ENCODE data around the gene DDR2.

Gene DDR2

DNA sequence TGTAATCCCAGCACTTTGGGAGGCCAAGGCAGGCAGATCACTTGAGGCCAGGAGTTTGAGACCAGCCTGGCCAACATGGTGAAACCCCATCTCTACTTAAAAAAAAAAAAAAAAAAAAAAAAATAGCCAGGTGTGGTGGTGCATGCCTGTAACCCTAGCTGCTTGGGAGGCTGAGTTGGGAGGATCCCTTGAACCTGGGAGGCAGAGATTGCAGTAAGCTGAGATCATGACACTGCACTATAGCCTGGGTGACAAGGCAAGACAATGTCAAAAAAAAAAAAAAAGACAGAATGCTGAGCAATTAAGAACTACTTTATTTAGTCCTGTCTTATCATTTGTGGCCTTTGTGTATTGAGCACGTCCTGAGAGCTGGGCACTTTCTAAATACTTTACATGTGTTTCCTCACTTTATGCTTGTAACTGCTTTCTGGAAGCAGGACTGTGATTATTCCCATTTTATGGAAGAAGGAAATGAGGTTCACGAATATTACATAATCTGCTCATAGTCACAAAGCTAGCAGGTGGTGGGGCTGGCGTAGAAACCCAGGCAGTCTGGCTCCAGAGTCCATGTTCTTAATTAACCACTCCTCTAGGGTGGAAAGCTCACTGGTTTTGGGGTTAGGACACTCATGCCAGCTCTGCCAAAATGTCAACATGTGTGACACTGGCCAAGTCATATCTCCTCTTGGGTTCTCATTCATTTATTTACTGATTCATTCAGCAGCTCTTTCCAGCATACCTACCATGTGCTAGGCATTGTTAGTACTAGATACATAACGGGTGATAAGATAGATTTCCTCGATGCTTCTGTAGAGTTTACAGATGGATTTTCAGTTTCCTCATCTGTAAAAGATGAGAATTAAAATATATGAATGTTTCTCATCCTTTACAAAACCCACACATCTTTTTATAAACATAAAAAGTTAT, 57.7 kb downstream of the DDR2 start:
- TF ChIP-seq, protein P1, sequence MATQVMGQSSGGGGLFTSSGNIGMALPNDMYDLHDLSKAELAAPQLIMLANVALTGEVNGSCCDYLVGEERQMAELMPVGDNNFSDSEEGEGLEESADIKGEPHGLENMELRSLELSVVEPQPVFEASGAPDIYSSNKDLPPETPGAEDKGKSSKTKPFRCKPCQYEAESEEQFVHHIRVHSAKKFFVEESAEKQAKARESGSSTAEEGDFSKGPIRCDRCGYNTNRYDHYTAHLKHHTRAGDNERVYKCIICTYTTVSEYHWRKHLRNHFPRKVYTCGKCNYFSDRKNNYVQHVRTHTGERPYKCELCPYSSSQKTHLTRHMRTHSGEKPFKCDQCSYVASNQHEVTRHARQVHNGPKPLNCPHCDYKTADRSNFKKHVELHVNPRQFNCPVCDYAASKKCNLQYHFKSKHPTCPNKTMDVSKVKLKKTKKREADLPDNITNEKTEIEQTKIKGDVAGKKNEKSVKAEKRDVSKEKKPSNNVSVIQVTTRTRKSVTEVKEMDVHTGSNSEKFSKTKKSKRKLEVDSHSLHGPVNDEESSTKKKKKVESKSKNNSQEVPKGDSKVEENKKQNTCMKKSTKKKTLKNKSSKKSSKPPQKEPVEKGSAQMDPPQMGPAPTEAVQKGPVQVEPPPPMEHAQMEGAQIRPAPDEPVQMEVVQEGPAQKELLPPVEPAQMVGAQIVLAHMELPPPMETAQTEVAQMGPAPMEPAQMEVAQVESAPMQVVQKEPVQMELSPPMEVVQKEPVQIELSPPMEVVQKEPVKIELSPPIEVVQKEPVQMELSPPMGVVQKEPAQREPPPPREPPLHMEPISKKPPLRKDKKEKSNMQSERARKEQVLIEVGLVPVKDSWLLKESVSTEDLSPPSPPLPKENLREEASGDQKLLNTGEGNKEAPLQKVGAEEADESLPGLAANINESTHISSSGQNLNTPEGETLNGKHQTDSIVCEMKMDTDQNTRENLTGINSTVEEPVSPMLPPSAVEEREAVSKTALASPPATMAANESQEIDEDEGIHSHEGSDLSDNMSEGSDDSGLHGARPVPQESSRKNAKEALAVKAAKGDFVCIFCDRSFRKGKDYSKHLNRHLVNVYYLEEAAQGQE (IDR thresholded peaks at IDR 0.05; ENCODE audit: insufficient read depth in 1 of 2, low read depth in 2 of 2, low read length in 2 of 2) = no peak
- TF ChIP-seq SIN3A (IDR thresholded peaks at IDR 0.05; ENCODE audit: borderline replicate concordance, insufficient read depth, low read length) = no peak
- no peak for TF ChIP-seq FOXP2 (optimal IDR thresholded peaks at IDR 0.05; ENCODE audit: borderline replicate concordance, extremely low read depth, extremely low read length, insufficient read depth)
- no peak for TF ChIP-seq POLR2AphosphoS5 (IDR thresholded peaks at IDR 0.05; ENCODE audit: low read depth, low read length)
- TF ChIP-seq TAF1 (IDR thresholded peaks at IDR 0.05; ENCODE audit: borderline replicate concordance, insufficient read depth, low read length) = no peak

DNA sequence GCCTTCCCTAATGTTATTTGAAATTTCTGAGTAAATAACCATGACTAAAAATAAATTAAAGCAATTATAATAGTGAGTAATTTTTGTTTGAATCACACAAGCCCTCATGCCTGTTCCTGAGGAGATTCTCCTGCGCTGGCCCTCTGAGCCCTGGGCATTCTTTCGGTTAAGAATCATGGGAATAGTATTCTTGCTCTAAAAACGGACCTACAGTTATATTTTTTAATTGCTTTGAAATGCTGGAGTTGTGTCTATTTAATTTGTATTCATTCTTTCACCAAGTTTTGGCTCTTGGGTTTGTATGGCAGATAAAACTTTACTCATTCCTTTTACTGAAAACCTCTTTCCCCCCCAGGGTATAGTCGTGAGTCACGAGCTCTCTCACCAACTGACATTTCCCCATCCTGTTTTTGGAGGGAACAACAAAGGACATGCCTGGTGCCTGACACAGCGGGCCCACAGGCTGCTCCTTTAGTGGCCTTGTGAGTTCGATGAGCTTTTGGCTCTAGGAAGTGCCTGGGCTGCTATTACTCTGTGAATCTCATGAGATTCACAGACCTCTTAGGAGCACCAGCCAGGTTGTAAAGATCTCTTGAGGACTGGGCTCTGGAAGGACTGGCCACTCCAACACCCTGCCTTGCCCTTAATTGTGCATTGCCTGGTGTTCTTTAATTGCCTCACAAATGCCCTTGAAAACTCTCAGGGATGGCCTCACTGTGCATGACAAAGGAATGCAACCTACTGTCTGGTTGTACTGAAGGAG, 58.6 kb downstream of the DDR2 start:
- TF ChIP-seq, protein P1 (IDR thresholded peaks at IDR 0.05; ENCODE audit: insufficient read depth in 1 of 2, low read depth in 2 of 2, low read length in 2 of 2) = 0 out of 4 replicates have a peak, but pooled peaks of 1 of the 2 experiments have one; percentile 18
- TF ChIP-seq FOXP2 (optimal IDR thresholded peaks at IDR 0.05; ENCODE audit: borderline replicate concordance, extremely low read depth, extremely low read length, insufficient read depth) (no peak), POLR2AphosphoS5 (IDR thresholded peaks at IDR 0.05; ENCODE audit: low read depth, low read length) (no peak), SIN3A (IDR thresholded peaks at IDR 0.05; ENCODE audit: borderline replicate concordance, insufficient read depth, low read length) (peak; percentile 83; the same call in 1 of the 2 replicates), TAF1 (IDR thresholded peaks at IDR 0.05; ENCODE audit: borderline replicate concordance, insufficient read depth, low read length) (no peak; the same call in 1 of the 2 replicates)

DNA sequence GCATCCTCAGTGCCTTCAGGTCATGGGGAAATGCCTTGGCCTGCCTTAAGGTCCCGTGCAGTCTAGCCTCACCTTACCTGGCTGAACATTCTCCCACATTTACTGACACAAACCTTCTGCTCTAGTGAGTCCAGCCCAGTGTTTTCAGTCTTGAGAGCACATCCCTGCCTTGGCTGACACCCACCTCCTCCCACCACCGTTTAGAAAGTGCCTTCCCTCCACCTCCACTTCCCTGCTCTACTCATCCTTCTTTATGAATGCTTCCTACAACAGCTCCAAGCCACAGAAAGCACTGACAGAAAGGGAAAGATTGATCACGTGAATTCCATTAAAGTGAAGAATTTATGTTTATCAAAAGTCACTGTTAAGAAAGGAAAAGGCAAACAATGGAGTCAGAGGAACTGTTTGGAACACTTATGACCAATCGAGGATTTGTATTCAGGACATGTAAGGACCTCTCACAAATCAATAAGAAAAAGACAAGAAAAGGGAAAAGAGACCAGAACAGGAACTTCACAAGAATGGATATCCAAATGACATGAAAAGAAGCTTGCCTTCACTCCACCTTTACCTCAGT, 59.8 kb downstream of the DDR2 start:
- TF ChIP-seq, protein P1 (IDR thresholded peaks at IDR 0.05; ENCODE audit: insufficient read depth in 1 of 2, low read depth in 2 of 2, low read length in 2 of 2) = no peak
- TF ChIP-seq FOXP2 (optimal IDR thresholded peaks at IDR 0.05; ENCODE audit: borderline replicate concordance, extremely low read depth, extremely low read length, insufficient read depth) = no peak
- TF ChIP-seq POLR2AphosphoS5 (IDR thresholded peaks at IDR 0.05; ENCODE audit: low read depth, low read length) = no peak
- no peak for TF ChIP-seq TAF1 (IDR thresholded peaks at IDR 0.05; ENCODE audit: borderline replicate concordance, insufficient read depth, low read length)
- no peak for TF ChIP-seq SIN3A (IDR thresholded peaks at IDR 0.05; ENCODE audit: borderline replicate concordance, insufficient read depth, low read length)

DNA sequence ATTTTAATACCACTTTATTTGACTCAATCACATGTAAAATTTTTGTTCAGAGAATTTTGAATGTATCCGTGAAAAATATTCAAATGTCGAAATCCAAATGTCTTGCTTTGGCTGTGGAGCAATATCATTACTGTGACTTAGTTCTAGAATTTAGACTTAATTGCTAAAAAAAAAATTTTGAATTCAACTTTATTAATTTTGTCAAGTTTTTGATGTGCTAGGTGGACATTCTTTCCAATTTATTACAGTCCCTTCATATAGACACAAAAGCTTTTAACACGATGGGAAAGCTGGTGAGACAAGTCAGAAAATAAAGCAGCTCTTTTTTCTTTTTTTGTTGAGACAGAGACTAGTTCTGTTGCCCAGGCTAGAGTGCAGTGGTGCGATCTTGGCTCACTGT, 62.6 kb downstream of the DDR2 start:
- TF ChIP-seq POLR2AphosphoS5 (IDR thresholded peaks at IDR 0.05; ENCODE audit: low read depth, low read length) (no peak), SIN3A (IDR thresholded peaks at IDR 0.05; ENCODE audit: borderline replicate concordance, insufficient read depth, low read length) (no peak)
- TF ChIP-seq, protein P1 (IDR thresholded peaks at IDR 0.05; ENCODE audit: insufficient read depth in 1 of 2, low read depth in 2 of 2, low read length in 2 of 2) = no peak

Data from PFSK-1 (cell line).